CD1c-positive myeloid dendritic cell (primary cell): Measurements from ENCODE around the gene TOMM40.
"Not testable (repeated sequence)": the region's sequence is repeated elsewhere in the genome, so short reads cannot be mapped to it uniquely, and the experiment has no call there.

Experiments
- DNase-seq: peaks from one replicate; pipeline ENCODE4 v3.0.0-alpha.2; 2016; ENCODE audit errors: extremely low spot score

Gene TOMM40

GRCh38 chr19:44897835-44898234, 6.8 kb downstream of the TOMM40 start:
- DNase-seq, result no peak

GRCh38 chr19:44900328-44901244, 9.5 kb downstream of the TOMM40 start:
- DNase-seq, result no peak

DNA sequence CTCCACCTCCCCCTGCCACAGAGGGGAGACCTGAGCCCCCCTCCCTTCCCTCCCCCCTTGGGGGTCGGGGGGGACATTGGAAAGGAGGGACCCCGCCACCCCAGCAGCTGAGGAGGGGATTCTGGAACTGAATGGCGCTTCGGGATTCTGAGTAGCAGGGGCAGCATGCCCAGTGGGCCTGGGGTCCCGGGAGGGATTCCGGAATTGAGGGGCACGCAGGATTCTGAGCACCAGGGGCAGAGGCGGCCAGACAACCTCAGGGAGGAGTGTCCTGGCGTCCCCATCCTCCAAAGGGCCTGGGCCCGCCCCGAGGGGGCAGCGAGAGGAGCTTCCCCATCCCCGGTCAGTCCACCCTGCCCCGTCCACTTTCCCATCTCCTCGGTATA, 12.2 kb downstream of the TOMM40 start:
- no peak for DNase-seq

- peak; percentile 80 for DNase-seq
Observed at GRCh38 chr19:44903602-44904425, 12.8 kb downstream of the TOMM40 start.

DNA sequence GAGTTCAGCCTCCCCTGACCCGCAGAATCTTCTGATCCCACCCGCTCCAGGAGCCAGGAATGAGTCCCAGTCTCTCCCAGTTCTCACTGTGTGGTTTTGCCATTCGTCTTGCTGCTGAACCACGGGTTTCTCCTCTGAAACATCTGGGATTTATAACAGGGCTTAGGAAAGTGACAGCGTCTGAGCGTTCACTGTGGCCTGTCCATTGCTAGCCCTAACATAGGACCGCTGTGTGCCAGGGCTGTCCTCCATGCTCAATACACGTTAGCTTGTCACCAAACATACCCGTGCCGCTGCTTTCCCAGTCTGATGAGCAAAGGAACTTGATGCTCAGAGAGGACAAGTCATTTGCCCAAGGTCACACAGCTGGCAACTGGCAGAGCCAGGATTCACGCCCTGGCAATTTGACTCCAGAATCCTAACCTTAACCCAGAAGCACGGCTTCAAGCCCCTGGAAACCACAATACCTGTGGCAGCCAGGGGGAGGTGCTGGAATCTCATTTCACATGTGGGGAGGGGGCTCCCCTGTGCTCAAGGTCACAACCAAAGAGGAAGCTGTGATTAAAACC, 13.5 kb downstream of the TOMM40 start:
- DNase-seq, result no peak

DNA sequence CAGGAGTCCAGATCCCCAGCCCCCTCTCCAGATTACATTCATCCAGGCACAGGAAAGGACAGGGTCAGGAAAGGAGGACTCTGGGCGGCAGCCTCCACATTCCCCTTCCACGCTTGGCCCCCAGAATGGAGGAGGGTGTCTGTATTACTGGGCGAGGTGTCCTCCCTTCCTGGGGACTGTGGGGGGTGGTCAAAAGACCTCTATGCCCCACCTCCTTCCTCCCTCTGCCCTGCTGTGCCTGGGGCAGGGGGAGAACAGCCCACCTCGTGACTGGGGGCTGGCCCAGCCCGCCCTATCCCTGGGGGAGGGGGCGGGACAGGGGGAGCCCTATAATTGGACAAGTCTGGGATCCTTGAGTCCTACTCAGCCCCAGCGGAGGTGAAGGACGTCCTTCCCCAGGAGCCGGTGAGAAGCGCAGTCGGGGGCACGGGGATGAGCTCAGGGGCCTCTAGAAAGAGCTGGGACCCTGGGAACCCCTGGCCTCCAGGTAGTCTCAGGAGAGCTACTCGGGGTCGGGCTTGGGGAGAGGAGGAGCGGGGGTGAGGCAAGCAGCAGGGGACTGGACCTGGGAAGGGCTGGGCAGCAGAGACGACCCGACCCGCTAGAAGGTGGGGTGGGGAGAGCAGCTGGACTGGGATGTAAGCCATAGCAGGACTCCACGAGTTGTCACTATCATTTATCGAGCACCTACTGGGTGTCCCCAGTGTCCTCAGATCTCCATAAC, 14.5 kb downstream of the TOMM40 start, which contains the start of gene APOE:
APOE (plus strand) TSS at position 360 of the 724 bp plus-strand sequence. CDS start 829 bp downstream, outside the sequence.
- DNase-seq, result no peak

DNA sequence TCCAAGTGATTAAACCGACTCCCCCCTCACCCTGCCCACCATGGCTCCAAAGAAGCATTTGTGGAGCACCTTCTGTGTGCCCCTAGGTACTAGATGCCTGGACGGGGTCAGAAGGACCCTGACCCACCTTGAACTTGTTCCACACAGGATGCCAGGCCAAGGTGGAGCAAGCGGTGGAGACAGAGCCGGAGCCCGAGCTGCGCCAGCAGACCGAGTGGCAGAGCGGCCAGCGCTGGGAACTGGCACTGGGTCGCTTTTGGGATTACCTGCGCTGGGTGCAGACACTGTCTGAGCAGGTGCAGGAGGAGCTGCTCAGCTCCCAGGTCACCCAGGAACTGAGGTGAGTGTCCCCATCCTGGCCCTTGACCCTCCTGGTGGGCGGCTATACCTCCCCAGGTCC, 16.6 kb downstream of the TOMM40 start:
- DNase-seq, result no peak

DNA sequence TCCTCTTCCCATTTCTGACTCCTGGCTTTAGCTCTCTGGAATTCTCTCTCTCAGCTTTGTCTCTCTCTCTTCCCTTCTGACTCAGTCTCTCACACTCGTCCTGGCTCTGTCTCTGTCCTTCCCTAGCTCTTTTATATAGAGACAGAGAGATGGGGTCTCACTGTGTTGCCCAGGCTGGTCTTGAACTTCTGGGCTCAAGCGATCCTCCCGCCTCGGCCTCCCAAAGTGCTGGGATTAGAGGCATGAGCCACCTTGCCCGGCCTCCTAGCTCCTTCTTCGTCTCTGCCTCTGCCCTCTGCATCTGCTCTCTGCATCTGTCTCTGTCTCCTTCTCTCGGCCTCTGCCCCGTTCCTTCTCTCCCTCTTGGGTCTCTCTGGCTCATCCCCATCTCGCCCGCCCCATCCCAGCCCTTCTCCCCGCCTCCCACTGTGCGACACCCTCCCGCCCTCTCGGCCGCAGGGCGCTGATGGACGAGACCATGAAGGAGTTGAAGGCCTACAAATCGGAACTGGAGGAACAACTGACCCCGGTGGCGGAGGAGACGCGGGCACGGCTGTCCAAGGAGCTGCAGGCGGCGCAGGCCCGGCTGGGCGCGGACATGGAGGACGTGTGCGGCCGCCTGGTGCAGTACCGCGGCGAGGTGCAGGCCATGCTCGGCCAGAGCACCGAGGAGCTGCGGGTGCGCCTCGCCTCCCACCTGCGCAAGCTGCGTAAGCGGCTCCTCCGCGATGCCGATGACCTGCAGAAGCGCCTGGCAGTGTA, 17.2 kb downstream of the TOMM40 start:
- no peak for DNase-seq

DNA sequence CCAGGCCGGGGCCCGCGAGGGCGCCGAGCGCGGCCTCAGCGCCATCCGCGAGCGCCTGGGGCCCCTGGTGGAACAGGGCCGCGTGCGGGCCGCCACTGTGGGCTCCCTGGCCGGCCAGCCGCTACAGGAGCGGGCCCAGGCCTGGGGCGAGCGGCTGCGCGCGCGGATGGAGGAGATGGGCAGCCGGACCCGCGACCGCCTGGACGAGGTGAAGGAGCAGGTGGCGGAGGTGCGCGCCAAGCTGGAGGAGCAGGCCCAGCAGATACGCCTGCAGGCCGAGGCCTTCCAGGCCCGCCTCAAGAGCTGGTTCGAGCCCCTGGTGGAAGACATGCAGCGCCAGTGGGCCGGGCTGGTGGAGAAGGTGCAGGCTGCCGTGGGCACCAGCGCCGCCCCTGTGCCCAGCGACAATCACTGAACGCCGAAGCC, 17.8 kb downstream of the TOMM40 start:
- DNase-seq, result no peak

- DNase-seq, result no peak
Observed at GRCh38 chr19:44909775-44910174, 18.7 kb downstream of the TOMM40 start.

DNA sequence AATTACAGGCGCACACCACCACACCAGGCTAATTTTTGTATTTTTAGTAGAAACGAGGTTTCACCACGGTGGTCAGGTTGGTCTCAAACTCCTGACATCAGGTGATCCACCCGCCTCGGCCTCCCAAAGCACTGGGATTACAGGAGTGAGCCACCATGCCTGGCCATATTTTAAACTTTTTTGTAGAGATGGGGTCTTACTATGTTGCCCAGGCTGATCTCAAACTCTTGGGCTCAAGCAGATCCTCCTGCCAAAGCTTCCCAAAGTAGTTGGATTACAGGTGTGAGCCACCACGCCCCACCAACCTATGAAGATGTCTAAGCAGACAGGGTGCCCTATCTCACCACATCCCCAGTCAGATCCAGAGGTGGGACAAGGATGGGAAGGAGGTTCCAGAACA, 20.8 kb downstream of the TOMM40 start:
- DNase-seq, result not testable (repeated sequence)

GRCh38 chr19:44912854-44913253, 21.8 kb downstream of the TOMM40 start:
- DNase-seq, result peak; percentile 18

DNA sequence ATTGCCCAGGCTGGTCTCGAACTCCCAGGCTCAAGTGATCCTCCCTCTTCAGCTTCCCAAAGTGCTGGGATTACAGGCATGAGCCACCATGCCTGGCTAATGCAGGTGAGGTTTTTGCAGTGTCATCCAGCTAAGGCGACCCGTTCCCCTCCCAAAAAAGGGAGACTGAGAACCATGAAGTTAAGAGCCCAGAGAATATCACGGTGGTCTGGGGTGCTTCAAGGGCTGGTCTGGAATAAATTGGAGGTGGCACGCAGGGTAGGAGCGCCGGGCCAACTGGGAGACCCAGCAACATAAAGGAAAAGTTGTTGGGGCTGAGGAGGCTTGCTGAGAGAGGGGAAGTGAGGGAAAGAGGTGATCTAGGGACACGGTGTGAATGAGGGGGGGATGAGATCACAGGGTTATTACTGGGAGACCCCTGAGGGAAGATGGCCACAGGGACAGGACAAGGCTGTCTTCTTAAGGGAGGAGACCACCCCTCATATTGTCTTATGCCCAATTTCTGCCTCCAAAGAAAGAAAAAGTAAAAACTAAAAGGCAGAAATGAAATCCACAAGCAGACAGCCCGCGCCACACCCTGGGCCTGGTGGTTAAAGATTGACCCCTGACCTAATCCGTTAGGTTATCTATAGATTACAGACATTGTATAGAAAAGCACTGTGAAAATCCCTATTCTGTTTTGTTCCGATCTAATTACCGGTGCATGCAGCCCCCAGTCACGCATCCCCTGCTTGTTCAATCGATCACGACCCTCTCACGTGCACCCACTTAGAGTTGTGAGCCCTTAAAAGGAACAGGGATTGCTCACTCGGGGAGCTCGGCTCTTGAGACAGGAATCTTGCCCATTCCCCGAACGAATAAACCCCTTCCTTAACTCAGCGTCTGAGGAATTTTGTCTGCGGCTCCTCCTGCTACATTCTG, 22.7 kb downstream of the TOMM40 start:
- not testable (repeated sequence) for DNase-seq

- DNase-seq, result peak; percentile 88
Observed at GRCh38 chr19:44914433-44915206, 23.6 kb downstream of the TOMM40 start, which contains the start of gene APOC1. Gene APOC1 (plus strand): TSS chr19:44914608. CDS start chr19:44914892, 284 bp downstream.

GRCh38 chr19:44924243-44924725, 33.2 kb downstream of the TOMM40 start:
- no peak for DNase-seq

- DNase-seq, result peak; percentile 64
Observed at GRCh38 chr19:44925114-44925891, 34.2 kb downstream of the TOMM40 start.

DNA sequence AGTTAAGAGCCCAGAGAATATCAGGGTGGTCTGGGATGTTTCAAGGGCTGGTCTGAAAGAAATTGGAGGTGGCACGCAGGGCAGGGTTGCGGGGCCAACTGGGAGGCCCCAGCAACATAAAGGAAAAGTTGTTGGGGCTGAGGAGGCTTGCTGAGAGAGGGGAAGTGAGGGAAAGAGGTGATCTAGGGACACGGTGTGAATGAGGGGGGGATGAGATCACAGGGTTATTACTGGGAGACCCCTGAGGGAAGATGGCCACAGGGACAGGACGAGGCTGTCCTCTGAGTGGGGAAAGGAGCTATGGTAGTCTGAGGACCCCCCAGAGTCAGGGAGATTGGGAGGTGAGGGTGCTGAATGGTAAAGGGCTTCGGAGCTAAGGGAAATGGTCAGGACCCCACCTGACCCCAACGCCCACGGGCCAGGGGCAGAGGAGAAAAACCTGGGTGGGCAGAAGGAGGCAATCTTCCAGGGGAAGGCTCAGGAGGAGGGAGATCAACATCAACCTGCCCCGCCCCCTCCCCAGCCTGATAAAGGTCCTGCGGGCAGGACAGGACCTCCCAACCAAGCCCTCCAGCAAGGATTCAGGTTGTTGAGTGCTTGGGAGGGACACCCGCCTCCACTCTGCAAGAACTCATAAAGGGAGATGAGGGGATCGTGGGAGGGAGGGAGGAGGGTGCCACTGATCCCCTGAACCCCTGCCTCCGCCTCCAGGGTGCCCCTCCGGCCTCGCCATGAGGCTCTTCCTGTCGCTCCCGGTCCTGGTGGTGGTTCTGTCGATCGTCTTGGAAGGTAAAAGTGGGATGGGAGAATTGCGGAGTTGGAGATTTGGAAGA, 35.4 kb downstream of the TOMM40 start:
- DNase-seq, result not testable (repeated sequence)
